Liver (tissue), 9 donors: Measurements from ENCODE around the gene CYTH2. TPM values are rescaled to one million over a fixed set of nuclear protein-coding genes. Genes with fewer than 3 reads are reported as not detected.

Experiments used
- DNase-seq: peaks from one replicate; pipeline ENCODE4 v3.0.0-alpha.2; 2017; ENCODE audit warnings: low spot score
- H3K27ac ChIP-seq, 2 donors: one replicate each; pipeline ENCODE4 v1.7.0; 2013; ENCODE audit warnings: inconsistent platforms in 2 of 2, low read length in 2 of 2, control low read depth in 1 of 2, low read depth in 1 of 2, mild to moderate bottlenecking in 1 of 2
- H3K27me3 ChIP-seq, 4 donors: one replicate each; pipeline versions ENCODE4 v1.6.1 to v1.7.0; 2013; ENCODE audit warnings: low read length in 3 of 4, inconsistent platforms in 1 of 4, mild to moderate bottlenecking in 1 of 4, moderate library complexity in 1 of 4; ENCODE audit not compliant: control insufficient read depth in 4 of 4, insufficient read depth in 4 of 4
- H3K36me3 ChIP-seq, 4 donors: one replicate each; pipeline versions ENCODE4 v1.6.1 to v1.7.0; 2013; ENCODE audit warnings: low read length in 3 of 4, mild to moderate bottlenecking in 3 of 4, low read depth in 1 of 4, moderate library complexity in 1 of 4; ENCODE audit not compliant: control insufficient read depth in 4 of 4, insufficient read depth in 3 of 4
- H3K4me1 ChIP-seq, 4 donors: one replicate each; pipeline versions ENCODE4 v1.6.1 to v1.7.0; 2013; ENCODE audit warnings: low read length in 3 of 4, mild to moderate bottlenecking in 3 of 4, moderate library complexity in 1 of 4; ENCODE audit not compliant: control insufficient read depth in 4 of 4, insufficient read depth in 4 of 4
- H3K4me3 ChIP-seq, 3 donors: one replicate each; pipeline versions ENCODE4 v1.6.1 to v1.7.0; 2013; ENCODE audit warnings: low read length in 3 of 3, control low read depth in 1 of 3, low read depth in 1 of 3, mild to moderate bottlenecking in 1 of 3
- H3K9ac ChIP-seq, 2 donors: one replicate each; pipeline ENCODE4 v1.7.0; 2013; ENCODE audit warnings: low read length in 2 of 2, mild to moderate bottlenecking in 2 of 2, moderate library complexity in 2 of 2, control low read depth in 1 of 2, low read depth in 1 of 2
- H3K9me3 ChIP-seq, 4 donors: one replicate each; pipeline versions ENCODE4 v1.6.1 to v1.7.0; 2013; ENCODE audit warnings: low read length in 3 of 4; ENCODE audit not compliant: control insufficient read depth in 4 of 4
- FOXA1 ChIP-seq: IDR thresholded peaks from 2 replicates; pipeline ENCODE4 v1.6.1; 2016; ENCODE audit warnings: antibody characterized with exemption
- GABPA ChIP-seq, 2 donors: IDR thresholded peaks in 1 of 2; conservative IDR thresholded peaks in 1 of 2; 2 replicates each; pipeline ENCODE4 v1.6.1; 2016; ENCODE audit warnings: antibody characterized with exemption in 2 of 2, mild to moderate bottlenecking in 1 of 2, moderate library complexity in 1 of 2
- HNF4A ChIP-seq, 2 donors: conservative IDR thresholded peaks; 2 replicates each; pipeline ENCODE4 v1.6.1; 2016; ENCODE audit warnings: antibody characterized with exemption in 2 of 2, mild to moderate bottlenecking in 2 of 2
- HNF4G ChIP-seq: IDR thresholded peaks from 2 replicates; pipeline ENCODE4 v1.6.1; 2016; ENCODE audit warnings: antibody characterized with exemption
- JUND ChIP-seq, 2 donors: IDR thresholded peaks; 2 replicates each; pipeline ENCODE4 v1.6.1; 2016; ENCODE audit warnings: antibody characterized with exemption in 2 of 2
- NR2F2 ChIP-seq: IDR thresholded peaks from 2 replicates; pipeline ENCODE4 v1.6.1; 2016; ENCODE audit warnings: antibody characterized with exemption
- RAD21 ChIP-seq, 2 donors: IDR thresholded peaks; 2 replicates each; pipeline ENCODE4 v1.6.1; 2016; ENCODE audit warnings: antibody characterized with exemption in 2 of 2, mild to moderate bottlenecking in 2 of 2
- RXRA ChIP-seq, 2 donors: IDR thresholded peaks; 2 replicates each; pipeline ENCODE4 v1.6.1; 2017 to 2018; ENCODE audit warnings: antibody characterized with exemption in 2 of 2, mild to moderate bottlenecking in 1 of 2
- SP1 ChIP-seq: IDR thresholded peaks from 2 replicates; pipeline ENCODE4 v1.6.1; 2018; ENCODE audit warnings: antibody characterized with exemption, mild to moderate bottlenecking
- TAF1 ChIP-seq: conservative IDR thresholded peaks from 2 replicates; pipeline ENCODE4 v1.6.1; 2016; ENCODE audit warnings: antibody characterized with exemption, mild to moderate bottlenecking
- YY1 ChIP-seq: IDR thresholded peaks from 2 replicates; pipeline ENCODE4 v1.6.1; 2016; ENCODE audit warnings: antibody characterized with exemption, mild to moderate bottlenecking
- WGBS: extraction: QIAGEN DNeasy Blood & Tissue Kit; methylation state at CpG from one replicate; pipeline ENCODE4 v1.1.7; 2013; 5-methylcytosine and 5-hydroxymethylcytosine counted together
- polyA plus RNA-seq, 2 donors: library from polyadenylated mRNA; stranded (reverse) in 1 of 2; unstranded in 1 of 2; fragments of 200-250 nt in 1 of 2; fragments of >200 nt in 1 of 2; fragmentation: Nextera tagmentation in 1 of 2; extraction: Ambion mirVana in 1 of 2; gene quantifications; one replicate each; pipeline versions ENCODE4 v1.2.1 to v1.2.3, GENCODE V29; 2013 to 2015
- total RNA-seq, 2 donors: library from RNA; depleted of rRNA; stranded (reverse); fragments of >200 nt; gene quantifications; one replicate each; pipeline ENCODE4 v1.2.3, GENCODE V29; 2014
- TF ChIP-seq, protein P1 (sequence below): IDR thresholded peaks from 2 replicates; pipeline ENCODE4 v1.6.1; 2016; ENCODE audit warnings: antibody characterized with exemption
- TF ChIP-seq, protein P2 (sequence below): IDR thresholded peaks from 2 replicates; pipeline ENCODE4 v1.6.1; 2016; ENCODE audit warnings: antibody characterized with exemption
- TF ChIP-seq, protein P3 (sequence below): IDR thresholded peaks from 2 replicates; pipeline ENCODE4 v1.6.1; 2016; ENCODE audit warnings: antibody characterized with exemption, mild to moderate bottlenecking
- TF ChIP-seq, protein P4 (sequence below): fragments of 150-350 bp; IDR thresholded peaks from 2 replicates; pipeline ENCODE4 v1.5.1; 2017; ENCODE audit warnings: improper control_type of control experiment, low read depth, low read length; ENCODE audit not compliant: missing input control
- donor health status: healthy.
- donor health status: healthy.
- donor health status: healthy.
- donor health status: healthy.
- donor health status: healthy.

The CYTH2 gene
- total and polyA plus RNA-seq, 4 donors, result 13.0 to 16.9 (median 13.2) TPM

DNA sequence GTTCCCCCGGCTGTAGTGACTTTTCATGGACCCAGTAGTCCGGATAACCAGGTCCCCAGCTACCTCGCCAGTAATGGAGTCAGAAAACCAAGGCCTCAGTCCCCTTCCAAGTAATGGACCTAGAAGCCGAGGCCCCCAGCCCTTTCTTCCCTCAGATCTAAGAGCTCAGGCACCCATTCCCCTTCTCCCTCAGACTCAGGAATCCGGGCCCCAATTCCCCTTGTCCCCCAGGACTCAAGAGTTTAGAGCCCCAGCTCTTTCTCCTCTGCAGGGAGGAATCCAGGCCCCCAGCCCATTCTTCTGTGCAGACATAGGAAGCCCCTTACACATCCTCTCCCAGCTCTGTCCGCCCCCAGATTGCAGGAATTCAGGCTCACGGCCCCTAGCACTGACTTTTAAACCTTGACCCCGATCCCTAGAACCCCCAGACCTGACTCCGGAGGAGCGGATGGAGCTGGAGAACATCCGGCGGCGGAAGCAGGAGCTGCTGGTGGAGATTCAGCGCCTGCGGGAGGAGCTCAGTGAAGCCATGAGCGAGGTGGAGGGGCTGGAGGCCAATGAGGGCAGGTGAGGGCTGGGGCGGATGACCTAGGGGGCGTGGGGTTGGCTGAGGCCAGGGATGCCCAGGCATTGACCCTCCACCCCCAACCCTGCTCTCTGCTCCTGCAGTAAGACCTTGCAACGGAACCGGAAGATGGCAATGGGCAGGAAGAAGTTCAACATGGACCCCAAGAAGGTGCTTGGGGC, 938 bp downstream of the CYTH2 start:
- TF ChIP-seq JUND (IDR thresholded peaks at IDR 0.05) (no peak), RXRA (IDR thresholded peaks at IDR 0.05) (peak in 1 of 2 donors; percentile 36)
- H3K36me3 ChIP-seq, result peaks cover 9 to 27% (median 13%) of the 10 kb centered on the region in 4 donors
- H3K27ac ChIP-seq, result peak overlapping the region in 1 of 2 donors; percentile 79
- H3K9me3 ChIP-seq, result no peaks in the 10 kb centered on the region
- H3K4me1 ChIP-seq, result peaks cover 4 to 26% (median 19%) of the 10 kb centered on the region in 4 donors
- H3K4me3 ChIP-seq, result peak overlapping the region; percentile 71 to 89 (median 87)
- no peaks in the 10 kb centered on the region for H3K27me3 ChIP-seq
- WGBS, result 59% methylated on average over 20 of the region's 20 CpGs
- H3K9ac ChIP-seq, result peak overlapping the region; percentile 24 to 61
- DNase-seq, result no peak

DNA sequence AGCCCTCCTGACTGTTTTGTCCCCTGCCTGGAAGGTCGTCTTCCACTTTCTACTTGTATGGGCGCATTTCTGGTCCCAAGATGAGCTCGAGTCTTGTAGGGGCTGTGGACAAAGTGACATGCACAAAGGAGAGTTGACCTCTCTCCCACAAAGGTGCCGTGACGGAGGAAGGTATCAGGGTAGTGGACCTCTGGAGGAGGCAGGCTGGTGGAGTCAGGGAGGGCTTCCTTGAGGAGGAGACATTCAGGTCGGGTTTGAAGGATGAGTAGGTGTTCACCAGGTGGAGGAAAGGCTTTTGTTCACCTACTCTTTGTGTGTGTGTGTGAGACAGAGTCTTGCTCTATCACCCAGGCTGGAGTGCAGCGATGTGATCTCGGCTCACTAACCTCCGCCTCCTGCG, 1.7 kb downstream of the CYTH2 start:
- peaks cover 11 to 35% (median 19%) of the 10 kb centered on the region in 4 donors for H3K36me3 ChIP-seq

More for the DNA sequence above, 1.7 kb downstream of the CYTH2 start:
- no peaks in the 10 kb centered on the region for H3K9me3 ChIP-seq
- H3K4me3 ChIP-seq, result no peak overlapping the region
- no peak overlapping the region for H3K9ac ChIP-seq
- H3K4me1 ChIP-seq, result peaks cover 4 to 26% (median 19%) of the 10 kb centered on the region in 4 donors
- no peak for TF ChIP-seq TAF1
- no peak for TF ChIP-seq HNF4G
- TF ChIP-seq RXRA (IDR thresholded peaks at IDR 0.05), result no peak
- no peak for TF ChIP-seq GABPA (IDR thresholded peaks at IDR 0.05 in 1 of 2, conservative IDR thresholded peaks at IDR 0.05 in 1 of 2)
- TF ChIP-seq SP1, result no peak
- no peak for TF ChIP-seq FOXA1
- no peak for TF ChIP-seq NR2F2
- no peak for TF ChIP-seq RAD21 (IDR thresholded peaks at IDR 0.05)
- TF ChIP-seq, protein P1, sequence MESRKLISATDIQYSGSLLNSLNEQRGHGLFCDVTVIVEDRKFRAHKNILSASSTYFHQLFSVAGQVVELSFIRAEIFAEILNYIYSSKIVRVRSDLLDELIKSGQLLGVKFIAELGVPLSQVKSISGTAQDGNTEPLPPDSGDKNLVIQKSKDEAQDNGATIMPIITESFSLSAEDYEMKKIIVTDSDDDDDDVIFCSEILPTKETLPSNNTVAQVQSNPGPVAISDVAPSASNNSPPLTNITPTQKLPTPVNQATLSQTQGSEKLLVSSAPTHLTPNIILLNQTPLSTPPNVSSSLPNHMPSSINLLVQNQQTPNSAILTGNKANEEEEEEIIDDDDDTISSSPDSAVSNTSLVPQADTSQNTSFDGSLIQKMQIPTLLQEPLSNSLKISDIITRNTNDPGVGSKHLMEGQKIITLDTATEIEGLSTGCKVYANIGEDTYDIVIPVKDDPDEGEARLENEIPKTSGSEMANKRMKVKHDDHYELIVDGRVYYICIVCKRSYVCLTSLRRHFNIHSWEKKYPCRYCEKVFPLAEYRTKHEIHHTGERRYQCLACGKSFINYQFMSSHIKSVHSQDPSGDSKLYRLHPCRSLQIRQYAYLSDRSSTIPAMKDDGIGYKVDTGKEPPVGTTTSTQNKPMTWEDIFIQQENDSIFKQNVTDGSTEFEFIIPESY, result no peak
- TF ChIP-seq, protein P2, sequence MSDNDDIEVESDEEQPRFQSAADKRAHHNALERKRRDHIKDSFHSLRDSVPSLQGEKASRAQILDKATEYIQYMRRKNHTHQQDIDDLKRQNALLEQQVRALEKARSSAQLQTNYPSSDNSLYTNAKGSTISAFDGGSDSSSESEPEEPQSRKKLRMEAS, result no peak
- TF ChIP-seq, protein P3, sequence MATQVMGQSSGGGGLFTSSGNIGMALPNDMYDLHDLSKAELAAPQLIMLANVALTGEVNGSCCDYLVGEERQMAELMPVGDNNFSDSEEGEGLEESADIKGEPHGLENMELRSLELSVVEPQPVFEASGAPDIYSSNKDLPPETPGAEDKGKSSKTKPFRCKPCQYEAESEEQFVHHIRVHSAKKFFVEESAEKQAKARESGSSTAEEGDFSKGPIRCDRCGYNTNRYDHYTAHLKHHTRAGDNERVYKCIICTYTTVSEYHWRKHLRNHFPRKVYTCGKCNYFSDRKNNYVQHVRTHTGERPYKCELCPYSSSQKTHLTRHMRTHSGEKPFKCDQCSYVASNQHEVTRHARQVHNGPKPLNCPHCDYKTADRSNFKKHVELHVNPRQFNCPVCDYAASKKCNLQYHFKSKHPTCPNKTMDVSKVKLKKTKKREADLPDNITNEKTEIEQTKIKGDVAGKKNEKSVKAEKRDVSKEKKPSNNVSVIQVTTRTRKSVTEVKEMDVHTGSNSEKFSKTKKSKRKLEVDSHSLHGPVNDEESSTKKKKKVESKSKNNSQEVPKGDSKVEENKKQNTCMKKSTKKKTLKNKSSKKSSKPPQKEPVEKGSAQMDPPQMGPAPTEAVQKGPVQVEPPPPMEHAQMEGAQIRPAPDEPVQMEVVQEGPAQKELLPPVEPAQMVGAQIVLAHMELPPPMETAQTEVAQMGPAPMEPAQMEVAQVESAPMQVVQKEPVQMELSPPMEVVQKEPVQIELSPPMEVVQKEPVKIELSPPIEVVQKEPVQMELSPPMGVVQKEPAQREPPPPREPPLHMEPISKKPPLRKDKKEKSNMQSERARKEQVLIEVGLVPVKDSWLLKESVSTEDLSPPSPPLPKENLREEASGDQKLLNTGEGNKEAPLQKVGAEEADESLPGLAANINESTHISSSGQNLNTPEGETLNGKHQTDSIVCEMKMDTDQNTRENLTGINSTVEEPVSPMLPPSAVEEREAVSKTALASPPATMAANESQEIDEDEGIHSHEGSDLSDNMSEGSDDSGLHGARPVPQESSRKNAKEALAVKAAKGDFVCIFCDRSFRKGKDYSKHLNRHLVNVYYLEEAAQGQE, result no peak
- no peak for TF ChIP-seq HNF4A (conservative IDR thresholded peaks at IDR 0.05)
- TF ChIP-seq, protein P4, sequence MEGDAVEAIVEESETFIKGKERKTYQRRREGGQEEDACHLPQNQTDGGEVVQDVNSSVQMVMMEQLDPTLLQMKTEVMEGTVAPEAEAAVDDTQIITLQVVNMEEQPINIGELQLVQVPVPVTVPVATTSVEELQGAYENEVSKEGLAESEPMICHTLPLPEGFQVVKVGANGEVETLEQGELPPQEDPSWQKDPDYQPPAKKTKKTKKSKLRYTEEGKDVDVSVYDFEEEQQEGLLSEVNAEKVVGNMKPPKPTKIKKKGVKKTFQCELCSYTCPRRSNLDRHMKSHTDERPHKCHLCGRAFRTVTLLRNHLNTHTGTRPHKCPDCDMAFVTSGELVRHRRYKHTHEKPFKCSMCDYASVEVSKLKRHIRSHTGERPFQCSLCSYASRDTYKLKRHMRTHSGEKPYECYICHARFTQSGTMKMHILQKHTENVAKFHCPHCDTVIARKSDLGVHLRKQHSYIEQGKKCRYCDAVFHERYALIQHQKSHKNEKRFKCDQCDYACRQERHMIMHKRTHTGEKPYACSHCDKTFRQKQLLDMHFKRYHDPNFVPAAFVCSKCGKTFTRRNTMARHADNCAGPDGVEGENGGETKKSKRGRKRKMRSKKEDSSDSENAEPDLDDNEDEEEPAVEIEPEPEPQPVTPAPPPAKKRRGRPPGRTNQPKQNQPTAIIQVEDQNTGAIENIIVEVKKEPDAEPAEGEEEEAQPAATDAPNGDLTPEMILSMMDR, result no peak
- TF ChIP-seq JUND (IDR thresholded peaks at IDR 0.05), result no peak
- TF ChIP-seq YY1, result no peak
- H3K27ac ChIP-seq, result no peak overlapping the region
- no peaks in the 10 kb centered on the region for H3K27me3 ChIP-seq
- no peak for DNase-seq
- WGBS, result 95% methylated on average over 10 of the region's 10 CpGs
